ENCODE data around the gene LAMA4.

The LAMA4 gene

GRCh38 chr6:112193117-112193516, 61.2 kb downstream of the LAMA4 start:
- DNase-seq (ENCODE audit: low read depth in 1 of 2, low spot score in 1 of 2) = no peak

DNA sequence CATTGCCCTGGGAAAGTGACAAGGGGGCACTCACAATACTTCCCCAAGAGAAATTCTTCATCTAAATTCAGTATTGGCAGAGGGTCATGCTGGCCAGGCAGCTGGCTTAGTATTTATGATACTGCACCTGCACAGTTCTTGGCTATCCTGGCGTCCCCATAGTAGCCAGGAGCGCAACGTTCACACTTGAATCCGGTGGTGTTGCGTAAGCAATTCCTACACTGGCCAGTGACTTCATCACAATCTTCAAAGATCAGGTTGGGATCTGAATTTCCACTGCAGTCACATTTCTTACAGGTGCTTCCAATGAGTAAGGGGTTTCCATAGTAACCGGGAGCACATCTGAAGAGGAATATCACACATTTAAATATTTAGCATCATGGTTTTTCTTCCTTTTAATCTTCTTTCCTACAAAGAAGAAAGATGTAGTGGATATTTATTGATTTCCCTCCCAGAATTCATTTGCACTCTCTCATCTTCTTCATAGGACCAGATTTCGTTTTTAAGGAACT, 62.8 kb downstream of the LAMA4 start:
- DNase-seq (ENCODE audit: low read depth in 1 of 2, low spot score in 1 of 2) = no peak

- DNase-seq (ENCODE audit: low read depth in 1 of 2, low spot score in 1 of 2) = no peak
These were observed 64.2 kb downstream of the LAMA4 start for GRCh38 chr6:112190164-112190563.

GRCh38 chr6:112189494-112189893, 64.9 kb downstream of the LAMA4 start:
- DNase-seq (ENCODE audit: low read depth in 1 of 2, low spot score in 1 of 2) = no peak

DNA sequence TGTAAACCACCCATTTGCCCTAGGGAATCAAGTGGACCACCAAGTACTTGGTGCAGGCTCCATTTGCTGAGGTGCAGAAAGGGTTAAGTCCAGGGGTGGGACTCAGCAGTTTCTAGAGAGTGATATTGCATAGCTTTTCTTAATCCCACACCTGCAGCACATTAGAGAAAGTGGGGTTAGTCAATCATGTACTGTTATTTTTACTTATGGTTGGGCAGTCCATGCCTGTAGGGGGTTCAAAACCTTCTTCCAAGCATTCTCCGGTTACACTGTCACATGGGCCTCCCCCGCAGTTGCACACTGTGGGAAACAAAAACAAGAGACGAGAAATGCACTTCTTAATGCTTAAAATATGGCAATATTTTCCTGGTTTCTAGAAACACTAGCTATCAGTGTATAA, 65.5 kb downstream of the LAMA4 start:
- DNase-seq (ENCODE audit: low read depth in 1 of 2, low spot score in 1 of 2) = no peak

DNA sequence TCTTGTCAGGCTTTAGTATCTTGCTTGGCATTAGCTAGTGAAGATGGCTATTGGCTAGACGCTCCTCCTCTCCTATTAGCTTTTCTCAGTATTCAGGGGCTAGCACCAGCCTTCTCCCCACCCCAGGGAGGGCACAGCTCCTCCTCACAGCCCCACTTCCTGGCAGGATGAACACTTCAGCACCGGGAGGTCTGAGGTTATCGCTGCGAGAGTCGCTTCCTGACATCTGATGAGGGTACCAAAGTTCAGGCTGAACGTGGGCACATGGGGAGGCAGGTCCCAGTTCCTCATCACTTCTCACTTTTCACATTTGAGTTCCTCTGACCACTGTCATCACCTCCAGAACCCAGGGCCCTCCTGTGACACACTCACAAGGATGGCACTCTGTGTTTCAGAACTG, 66.6 kb downstream of the LAMA4 start:
- no peak for DNase-seq (ENCODE audit: low read depth in 1 of 2, low spot score in 1 of 2)

DNA sequence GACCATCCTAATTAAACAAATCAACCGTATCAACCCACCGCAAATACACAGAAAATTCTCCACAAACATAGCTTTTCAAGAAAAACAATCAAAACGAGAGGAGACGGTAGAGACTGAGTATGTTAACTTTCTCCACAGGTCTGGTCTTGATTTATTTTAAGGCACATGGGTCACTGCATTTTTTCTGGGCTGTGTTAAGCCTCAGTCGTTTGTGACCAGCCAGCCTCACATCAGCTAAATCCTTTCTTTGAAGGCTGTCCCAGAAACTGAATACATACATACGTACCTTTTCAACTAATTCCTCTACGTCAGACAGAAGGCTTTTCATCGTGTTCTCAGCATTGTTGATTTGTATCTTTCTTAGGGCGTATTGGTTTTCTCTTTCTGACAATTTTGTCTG, 69.4 kb downstream of the LAMA4 start:
- no peak for DNase-seq (ENCODE audit: low read depth in 1 of 2, low spot score in 1 of 2)

- no peak for DNase-seq (ENCODE audit: low read depth in 1 of 2, low spot score in 1 of 2)
These were observed 71.1 kb downstream of the LAMA4 start for GRCh38 chr6:112183271-112183671.

GRCh38 chr6:112181130-112181529, 73.2 kb downstream of the LAMA4 start:
- no peak for DNase-seq (ENCODE audit: low read depth in 1 of 2, low spot score in 1 of 2)

DNA sequence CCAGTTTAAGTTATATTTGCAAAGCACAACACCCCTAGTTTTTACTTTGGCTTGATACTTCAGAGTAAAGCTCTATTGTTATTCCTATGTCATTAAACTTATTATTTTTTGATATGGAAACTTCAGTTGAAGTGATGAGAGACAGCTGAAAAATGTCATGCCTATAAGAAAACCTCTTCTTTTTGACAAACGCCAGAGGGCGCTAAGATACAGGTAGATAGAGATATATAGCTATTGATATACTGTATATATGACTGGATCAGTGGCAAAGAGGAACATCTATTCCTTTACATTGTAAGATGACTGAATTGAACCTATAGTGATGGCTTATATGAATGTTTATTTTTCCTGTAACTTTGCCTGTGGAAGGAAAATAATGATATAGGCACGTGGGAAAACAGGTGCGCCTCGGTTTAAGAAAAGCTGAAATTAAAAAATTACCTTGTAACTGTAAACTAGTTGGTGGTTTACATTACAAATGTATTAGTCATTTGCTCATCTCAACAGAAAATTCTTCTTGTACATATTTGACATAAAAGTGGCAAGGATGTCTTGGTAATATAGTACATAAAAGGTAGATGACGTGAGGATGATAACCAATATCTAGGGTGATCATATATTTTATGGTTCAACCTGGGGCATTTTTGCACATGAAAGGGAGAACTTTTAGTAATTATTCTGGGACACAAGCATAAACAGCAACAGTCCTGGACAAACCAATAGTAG, 74.1 kb downstream of the LAMA4 start:
- DNase-seq (ENCODE audit: low read depth in 1 of 2, low spot score in 1 of 2) = no peak

DNA sequence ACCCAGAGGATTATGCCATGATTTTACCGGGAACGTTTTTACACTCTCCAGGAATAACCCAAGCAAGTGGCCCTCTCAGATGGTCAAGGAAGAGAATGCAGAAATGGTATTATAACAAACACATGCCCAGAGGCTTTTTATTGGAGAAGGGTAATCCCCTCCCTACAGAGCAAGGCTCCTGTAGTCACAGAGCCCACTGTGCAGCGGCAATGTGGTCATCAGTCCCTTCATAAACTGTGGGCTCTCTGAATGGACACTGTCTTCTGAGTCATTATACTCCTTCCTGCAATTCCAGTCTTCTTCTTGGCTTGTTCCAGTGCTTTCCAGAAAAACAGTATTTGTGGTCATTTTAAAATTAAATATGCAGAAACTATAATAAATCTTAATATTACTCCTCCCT, 74.7 kb downstream of the LAMA4 start:
- DNase-seq (ENCODE audit: low read depth in 1 of 2, low spot score in 1 of 2) = no peak

DNA sequence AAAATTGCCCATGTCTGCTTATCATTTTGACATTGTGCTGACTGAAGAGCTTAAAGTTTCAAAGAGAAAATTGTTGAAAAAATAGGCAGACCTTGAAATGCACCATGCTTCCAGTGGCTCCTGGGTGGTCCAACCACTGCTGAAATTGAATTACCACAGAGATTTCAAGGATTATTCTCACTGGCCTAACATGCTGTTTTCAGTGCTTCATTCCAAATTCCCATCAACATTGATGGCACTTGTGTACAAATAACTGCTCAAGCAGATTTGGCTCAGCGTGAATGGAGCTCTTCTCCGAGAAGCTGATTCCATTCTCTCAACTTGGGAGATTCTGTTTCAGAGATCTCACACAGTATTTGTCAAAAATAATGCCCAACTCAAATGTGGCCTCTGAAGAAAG, 75.5 kb downstream of the LAMA4 start:
- DNase-seq (ENCODE audit: low read depth in 1 of 2, low spot score in 1 of 2) = no peak

GRCh38 chr6:112177092-112177491, 77.3 kb downstream of the LAMA4 start:
- no peak for DNase-seq (ENCODE audit: low read depth in 1 of 2, low spot score in 1 of 2)

GRCh38 chr6:112176175-112176574, 78.2 kb downstream of the LAMA4 start:
- DNase-seq (ENCODE audit: low read depth in 1 of 2, low spot score in 1 of 2) = no peak

- no peak for DNase-seq (ENCODE audit: low read depth in 1 of 2, low spot score in 1 of 2)
These were observed 81.1 kb downstream of the LAMA4 start for GRCh38 chr6:112173221-112173804.

DNA sequence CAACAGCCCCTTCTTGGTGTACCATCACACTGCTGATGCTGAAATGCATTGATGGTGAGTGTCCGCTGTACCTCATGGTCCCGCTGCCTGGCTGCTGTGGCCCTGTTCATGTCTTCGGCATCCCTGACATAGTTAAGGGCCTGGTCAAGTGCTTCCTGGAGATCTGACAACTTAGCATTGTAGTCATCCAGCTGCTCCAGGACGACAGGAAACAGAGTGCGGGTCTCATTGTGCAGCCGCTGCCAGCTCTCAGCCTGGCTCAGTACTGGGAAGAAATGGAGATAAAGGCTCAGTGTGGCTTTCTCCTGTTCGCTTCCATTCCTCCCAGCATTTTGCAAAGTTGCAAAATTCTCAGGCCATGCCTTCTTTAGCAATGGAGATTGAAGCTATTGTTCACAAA, 81.8 kb downstream of the LAMA4 start:
- no peak for DNase-seq (ENCODE audit: low read depth in 1 of 2, low spot score in 1 of 2)

DNA sequence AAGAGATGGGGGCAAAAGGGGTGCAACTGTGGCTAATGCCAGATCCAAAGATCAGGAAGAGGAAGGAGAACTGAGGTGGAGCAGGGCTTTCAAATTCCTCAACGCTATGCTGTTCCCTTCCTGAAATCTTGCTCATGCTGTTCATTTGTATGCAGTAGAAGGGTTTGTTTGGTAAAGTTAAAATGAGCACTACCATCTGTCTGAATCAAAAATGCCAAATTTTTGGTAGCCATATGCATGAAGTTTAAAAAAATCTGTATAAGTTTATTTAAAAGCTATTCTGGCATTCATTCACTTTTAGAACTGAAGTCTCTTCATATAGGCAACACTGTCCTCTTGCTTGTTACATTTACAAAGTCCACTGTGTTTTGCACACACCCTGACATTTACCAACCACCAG, 84.8 kb downstream of the LAMA4 start:
- DNase-seq (ENCODE audit: low read depth in 1 of 2, low spot score in 1 of 2) = no peak

DNA sequence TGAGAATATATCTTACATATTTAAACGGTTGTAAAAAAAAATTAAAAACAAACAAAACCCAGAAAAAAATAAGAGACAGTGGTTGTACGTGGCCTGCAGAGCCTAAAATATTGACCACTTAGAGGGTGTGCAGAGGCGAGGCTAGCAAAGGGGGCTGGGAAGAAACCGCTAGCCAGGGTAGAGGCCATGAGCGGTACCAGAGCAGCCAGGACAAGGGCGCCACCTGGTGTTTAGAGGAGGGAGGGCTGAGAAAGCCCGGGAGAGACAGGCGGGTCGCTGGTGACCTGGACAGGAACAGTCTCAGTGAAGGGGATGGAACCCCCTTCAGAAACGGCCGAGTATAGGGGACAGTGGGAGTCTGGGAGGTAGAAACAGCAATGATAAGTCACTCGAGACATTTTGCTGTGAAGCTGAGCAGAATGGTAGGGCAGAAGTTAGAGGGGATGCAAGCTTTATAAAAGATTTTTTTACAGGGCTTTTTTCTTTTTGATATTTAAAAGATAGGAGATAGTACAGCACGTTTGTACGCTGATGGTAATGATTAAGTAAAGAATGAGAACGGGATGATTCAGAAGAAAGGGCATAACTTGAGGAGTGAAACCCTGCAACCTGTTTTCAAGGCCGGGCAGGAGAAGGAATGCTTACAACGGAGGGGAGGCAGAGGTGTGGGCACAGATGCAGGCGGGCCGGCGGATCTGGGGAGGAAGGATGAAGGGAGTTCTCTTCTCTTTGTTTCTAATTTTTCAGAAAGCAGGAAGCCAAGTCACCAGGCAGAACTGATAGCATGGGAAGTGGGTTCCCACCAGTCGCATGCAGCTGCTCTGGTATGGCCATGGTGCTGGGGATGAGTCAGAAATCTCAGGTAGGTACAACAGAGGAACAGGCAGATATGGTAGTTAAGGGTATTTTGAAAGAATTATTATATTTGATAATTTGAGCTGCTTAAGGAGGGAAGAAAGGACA, 90.8 kb downstream of the LAMA4 start:
- peak; percentile 49 to 62 for DNase-seq (ENCODE audit: low read depth in 1 of 2, low spot score in 1 of 2)

DNA sequence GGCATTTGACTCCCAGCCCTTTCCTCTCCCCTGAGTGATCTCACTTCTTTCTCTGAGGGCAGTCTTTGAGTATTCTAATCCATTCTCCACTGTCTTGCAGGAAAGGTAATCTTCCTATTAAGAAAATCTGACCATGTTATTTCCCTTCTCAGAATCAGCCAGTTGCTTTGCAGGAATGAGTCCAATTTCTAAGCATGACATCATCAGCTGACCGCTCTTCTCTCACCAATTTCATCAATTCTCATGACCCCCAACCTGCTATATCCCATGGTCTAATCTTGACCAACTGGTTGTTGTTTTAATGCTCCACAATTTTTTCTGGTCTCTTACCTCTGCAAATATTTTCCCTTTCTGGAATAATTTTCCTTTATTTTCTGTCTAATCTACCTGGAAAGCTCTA, 93.6 kb downstream of the LAMA4 start:
- no peak for DNase-seq (ENCODE audit: low read depth in 1 of 2, low spot score in 1 of 2)

DNA sequence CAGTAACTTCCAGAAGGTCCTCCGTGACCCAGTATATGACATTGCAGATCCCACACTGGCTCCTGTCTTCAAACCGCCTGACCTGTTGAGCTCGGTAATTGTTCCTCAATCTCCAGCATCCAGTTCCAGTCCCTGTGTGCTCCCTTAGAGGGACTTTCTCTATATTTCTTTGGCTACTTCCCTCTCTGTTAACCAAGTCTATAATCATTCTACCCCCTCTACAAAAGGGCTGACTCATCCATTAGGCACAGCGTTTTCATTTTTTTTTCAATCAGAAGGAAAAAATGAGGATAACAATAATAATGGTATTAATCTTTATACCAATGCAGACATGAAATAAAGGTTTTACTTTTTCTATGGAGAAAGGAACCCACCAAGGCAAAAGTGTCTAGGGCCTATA, 97.7 kb downstream of the LAMA4 start:
- no peak for DNase-seq (ENCODE audit: low read depth in 1 of 2, low spot score in 1 of 2)

GRCh38 chr6:112155886-112156285, 98.5 kb downstream of the LAMA4 start:
- no peak for DNase-seq (ENCODE audit: low read depth in 1 of 2, low spot score in 1 of 2)

GRCh38 chr6:112154711-112155110, 99.7 kb downstream of the LAMA4 start:
- DNase-seq (ENCODE audit: low read depth in 1 of 2, low spot score in 1 of 2) = no peak
